GM12891 (cell line): ENCODE data around the gene SPOCK1.

Experiments used
- DNase-seq: peaks from one replicate; pipeline ENCODE4 v3.0.0; 2011; ENCODE audit warnings: low spot score; ENCODE audit not compliant: insufficient read length
- FAIRE-seq: peaks from 2 replicates; lab custom pipeline; 2011; peaks lifted over from hg19 to GRCh38; lab: Jason Lieb, UNC
- PAX5 ChIP-seq: IDR thresholded peaks from 2 replicates; pipeline ENCODE4 v1.6.1; 2011; ENCODE audit warnings: low read length, moderate library complexity, mild to moderate bottlenecking; ENCODE audit not compliant: insufficient read depth, severe bottlenecking
- POLR2A ChIP-seq: IDR thresholded peaks from 2 replicates; pipeline ENCODE4 v1.6.1; 2011; ENCODE audit warnings: low read depth, low read length, control low read depth
- POLR2AphosphoS5 ChIP-seq: IDR thresholded peaks from 2 replicates; pipeline ENCODE4 v1.6.1; 2011; ENCODE audit warnings: low read depth, low read length, control low read depth
- POU2F2 ChIP-seq: IDR thresholded peaks from 2 replicates; pipeline ENCODE4 v1.6.1; 2011; ENCODE audit warnings: low read depth, mild to moderate bottlenecking, control low read depth, low read length, moderate library complexity
- SPI1 ChIP-seq: IDR thresholded peaks from 2 replicates; pipeline ENCODE4 v1.6.1; 2011; ENCODE audit warnings: low read depth, low read length, control low read depth
- TAF1 ChIP-seq: IDR thresholded peaks from 2 replicates; pipeline ENCODE4 v1.6.1; 2011; ENCODE audit warnings: low read depth, low read length, control low read depth

The SPOCK1 gene

DNA sequence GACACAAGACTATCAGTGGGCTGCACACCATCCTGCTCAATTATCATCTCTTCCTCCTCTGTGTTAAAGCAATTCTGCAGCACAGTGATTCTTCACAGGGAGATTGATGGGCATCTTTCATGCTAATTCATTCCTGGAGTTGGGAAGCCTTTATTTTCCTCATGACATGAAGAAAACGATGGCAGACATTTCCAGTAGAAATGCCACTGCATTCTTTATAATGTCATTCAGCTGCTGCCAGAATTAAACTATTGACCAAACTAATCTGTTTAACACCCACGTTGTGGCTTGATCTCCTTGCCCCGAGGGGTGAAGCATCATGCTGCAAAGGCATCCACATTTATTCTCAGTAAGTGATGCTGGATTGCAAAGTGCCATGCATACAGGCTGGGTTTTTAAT, 273.0 kb downstream of the SPOCK1 start:
- TF ChIP-seq PAX5 (no peak), POU2F2 (no peak), POLR2AphosphoS5 (no peak), POLR2A (no peak), TAF1 (no peak), SPI1 (no peak)
- DNase-seq (no peak), FAIRE-seq (no peak)

DNA sequence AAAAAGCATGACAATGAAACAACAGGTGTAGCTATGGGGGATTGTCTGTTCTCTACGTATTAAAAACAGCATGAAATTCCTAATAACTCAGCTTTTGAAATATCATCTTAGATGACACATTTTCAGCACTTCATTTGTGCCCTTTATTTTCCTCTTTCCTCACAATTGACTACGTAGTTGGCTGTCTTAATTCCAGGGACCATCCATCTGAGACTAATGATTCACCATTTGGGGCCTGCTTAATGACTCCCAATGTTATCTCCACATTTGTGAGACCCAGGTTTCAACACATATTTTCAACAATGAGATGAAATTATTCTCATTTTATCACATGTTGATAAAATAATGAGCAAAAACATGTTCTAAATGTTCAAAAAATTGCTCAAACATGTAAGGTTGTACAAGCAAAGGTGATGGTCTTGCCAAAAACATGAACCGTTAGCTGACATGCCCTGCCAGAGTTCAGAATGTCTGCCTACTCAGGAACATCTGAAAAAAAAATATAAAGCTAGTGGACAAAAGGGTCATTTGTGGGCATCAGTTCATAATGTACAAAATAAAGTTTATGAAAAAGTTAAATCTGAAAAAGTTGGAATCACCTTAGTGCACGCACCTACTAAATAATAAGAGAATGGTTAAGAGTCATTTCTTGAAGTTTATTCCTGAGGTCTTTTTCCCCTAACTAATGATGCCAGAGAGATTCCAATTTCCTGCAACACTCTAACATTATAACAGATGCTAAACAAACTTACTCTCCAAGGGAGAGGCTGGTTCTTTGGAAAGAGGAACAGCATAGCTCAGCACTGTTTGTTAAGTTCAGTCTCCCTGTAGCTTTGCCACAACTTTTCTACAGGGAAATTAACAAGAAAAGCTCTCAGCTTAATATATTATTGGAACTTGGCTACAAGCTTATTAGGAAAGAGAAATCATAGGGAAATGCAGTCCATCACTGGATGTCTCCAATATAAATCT, 275.5 kb downstream of the SPOCK1 start:
- FAIRE-seq: no peak
- TF ChIP-seq SPI1 (no peak), POU2F2 (no peak), TAF1 (no peak), POLR2A (no peak), PAX5 (no peak), POLR2AphosphoS5 (no peak)
- DNase-seq: no peak

DNA sequence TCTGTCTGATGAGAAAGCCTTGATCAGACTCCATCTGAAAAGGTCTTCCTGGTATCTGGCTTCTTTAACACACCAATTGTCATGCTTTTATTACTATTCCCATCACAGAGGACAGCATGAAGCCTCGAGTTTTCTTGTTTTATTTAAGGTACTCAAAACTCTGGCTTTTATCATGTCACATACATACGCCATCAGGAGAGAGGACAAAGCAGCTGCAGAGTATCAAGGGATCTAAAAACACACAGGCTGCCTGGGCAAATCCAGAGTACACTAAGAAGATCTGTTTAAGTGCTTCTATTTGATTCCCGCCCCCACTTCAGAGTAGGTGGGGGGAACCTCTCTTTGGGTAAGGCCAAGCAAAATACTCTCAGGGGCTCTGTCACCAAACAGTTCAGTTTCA, 277.2 kb downstream of the SPOCK1 start:
- FAIRE-seq (no peak), DNase-seq (no peak)
- no peak for TF ChIP-seq POLR2A
- TF ChIP-seq PAX5: no peak
- no peak for TF ChIP-seq TAF1
- no peak for TF ChIP-seq POU2F2
- TF ChIP-seq POLR2AphosphoS5: no peak
- no peak for TF ChIP-seq SPI1

GRCh38 chr5:137220523-137220927, 278.6 kb downstream of the SPOCK1 start:
- TF ChIP-seq SPI1: no peak
- TF ChIP-seq TAF1: no peak
- TF ChIP-seq POLR2AphosphoS5: no peak
- TF ChIP-seq POU2F2: no peak
- TF ChIP-seq POLR2A: no peak
- no peak for TF ChIP-seq PAX5
- FAIRE-seq: peak; percentile 84
- DNase-seq: peak; percentile 7

DNA sequence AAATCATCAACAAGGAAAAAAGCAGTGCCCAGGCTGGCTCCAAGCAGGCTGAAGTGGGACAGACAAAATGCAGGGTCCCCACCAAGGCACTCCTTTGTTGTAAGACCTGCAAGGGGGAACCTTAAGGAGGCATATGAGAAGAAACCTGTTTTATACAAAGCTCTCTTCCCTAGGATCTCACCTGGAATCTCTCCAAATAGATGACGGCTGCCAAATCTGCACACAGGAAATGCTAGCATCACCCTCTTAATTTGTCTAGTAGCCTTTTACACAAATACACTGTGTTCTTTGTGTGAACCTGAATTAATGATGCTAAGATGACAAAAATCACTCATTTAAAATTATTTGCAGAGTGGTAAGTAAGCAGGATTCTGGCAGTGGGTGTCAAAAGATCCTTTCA, 280.2 kb downstream of the SPOCK1 start:
- no peak for FAIRE-seq
- TF ChIP-seq POU2F2 (no peak), SPI1 (no peak), PAX5 (no peak), TAF1 (no peak), POLR2A (no peak), POLR2AphosphoS5 (no peak)
- no peak for DNase-seq

DNA sequence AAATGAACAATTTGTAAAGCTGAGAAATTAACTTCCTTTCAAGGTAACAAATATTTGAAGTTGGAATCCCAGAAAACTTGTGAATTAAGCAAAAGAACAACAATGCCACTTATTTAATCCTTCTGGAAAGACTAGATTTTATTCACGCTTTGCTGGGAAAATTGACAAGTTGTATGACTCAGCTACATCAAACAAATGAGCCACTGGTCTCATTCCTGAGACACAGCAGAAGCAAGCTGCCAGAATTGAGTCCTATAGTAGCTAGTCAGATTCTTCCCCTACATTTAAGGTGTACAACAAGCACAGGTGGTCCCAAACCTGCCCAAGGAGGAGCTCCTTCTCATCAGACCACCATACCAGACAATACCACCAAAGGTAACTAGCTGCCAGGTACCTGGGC, 280.7 kb downstream of the SPOCK1 start:
- FAIRE-seq (no peak), DNase-seq (no peak)
- TF ChIP-seq SPI1: no peak
- TF ChIP-seq POU2F2: no peak
- TF ChIP-seq POLR2AphosphoS5: no peak
- no peak for TF ChIP-seq PAX5
- TF ChIP-seq POLR2A: no peak
- TF ChIP-seq TAF1: no peak

GRCh38 chr5:137217599-137218200, 281.4 kb downstream of the SPOCK1 start:
- FAIRE-seq: no peak
- no peak for TF ChIP-seq POLR2A
- no peak for TF ChIP-seq POLR2AphosphoS5
- TF ChIP-seq TAF1: no peak
- TF ChIP-seq PAX5: no peak
- no peak for TF ChIP-seq SPI1
- TF ChIP-seq POU2F2: no peak

DNA sequence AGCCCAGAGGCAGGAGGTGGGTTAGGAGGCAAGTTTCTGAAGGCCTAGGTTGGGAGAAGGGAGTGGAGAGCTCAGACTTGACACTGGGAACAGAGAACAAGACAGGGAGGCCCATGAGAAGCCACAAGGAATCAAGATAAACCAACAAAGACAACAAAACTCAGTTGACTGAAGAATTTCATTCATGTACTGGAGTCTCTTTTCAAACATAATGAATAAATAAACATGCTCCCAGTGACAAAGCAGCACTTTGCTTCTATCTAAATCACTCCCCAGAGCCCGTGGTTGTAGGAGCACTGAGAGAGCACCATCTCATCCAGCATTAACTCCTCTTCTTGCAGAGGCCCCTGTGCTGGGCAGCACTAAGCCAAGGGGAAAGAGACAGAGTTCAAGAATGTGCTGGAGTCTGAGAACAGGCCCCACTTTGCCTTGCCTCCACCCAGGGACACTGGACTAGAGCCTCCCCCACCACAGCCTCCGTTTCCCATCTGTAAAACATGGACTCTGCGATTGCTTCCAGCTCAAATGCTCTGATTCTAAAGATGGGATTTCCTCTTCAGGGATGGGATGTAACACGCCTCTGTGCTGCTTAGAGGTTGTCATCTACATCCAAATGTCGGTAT, 282.0 kb downstream of the SPOCK1 start:
- FAIRE-seq: no peak
- TF ChIP-seq POU2F2 (no peak), POLR2A (no peak), SPI1 (no peak), PAX5 (no peak)
- no peak for DNase-seq

More at GRCh38 chr5:137217599-137218200, 281.4 kb downstream of the SPOCK1 start:
- no peak for DNase-seq

- DNase-seq (no peak), FAIRE-seq (no peak)
- TF ChIP-seq POU2F2: no peak
- no peak for TF ChIP-seq PAX5
- TF ChIP-seq TAF1: no peak
- TF ChIP-seq POLR2A: no peak
- TF ChIP-seq POLR2AphosphoS5: no peak
- no peak for TF ChIP-seq SPI1
These were observed 283.3 kb downstream of the SPOCK1 start for GRCh38 chr5:137215780-137216179.
